ENCODE results near the gene GALNT9. TPM values are rescaled to one million over a fixed set of nuclear protein-coding genes. Genes with fewer than 3 reads are reported as not detected.

GALNT9 gene
- polyA plus RNA-seq, 1 of the 3 experiments (the other 2 are of a cell fraction): not detected

DNA sequence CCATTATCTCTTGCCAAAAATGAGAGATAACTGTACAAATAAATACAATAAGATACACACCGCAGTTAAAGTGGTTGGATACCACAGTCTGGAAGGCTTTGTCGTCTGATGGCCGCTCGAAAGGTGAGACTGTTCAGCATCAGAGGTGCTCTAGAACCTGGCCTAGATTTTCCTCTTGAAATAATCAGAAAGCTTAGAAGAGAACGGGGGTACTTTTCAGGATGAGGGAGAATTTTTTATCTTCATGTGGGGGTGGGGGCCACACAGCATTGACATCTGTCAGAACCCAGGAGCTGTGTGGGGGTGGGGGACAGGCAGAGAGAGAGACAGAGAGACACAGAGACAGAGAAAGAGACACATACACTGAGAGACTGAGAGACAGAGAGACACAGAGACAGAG lies 90.5 kb downstream of the GALNT9 start:
- Histone ChIP-seq H3K4me3 (ENCODE audit: low read depth in 2 of 2, low read length in 1 of 2) (no peak overlapping the region), H3K9ac (no peak overlapping the region), H3K36me3 (replicated peaks in 1 of 2; ENCODE audit: control insufficient read depth in 1 of 2, insufficient read depth in 2 of 2, low read length in 1 of 2) (no peaks in the 10 kb centered on the region), H3K9me2 (no peaks in the 10 kb centered on the region), H3K27ac (ENCODE audit: low read depth in 2 of 2, low read length in 1 of 2) (no peak overlapping the region), H3K4me1 (ENCODE audit: control insufficient read depth in 1 of 2, insufficient read depth in 2 of 2, low read depth in 1 of 2, low read length in 1 of 2) (no peaks in the 10 kb centered on the region), H3K4me2 (no peak overlapping the region), H3K27me3 (ENCODE audit: insufficient read depth) (peaks cover 32% of the 10 kb centered on the region), H2AFZ (ENCODE audit: low read depth) (no peak overlapping the region), H3F3A (replicated peaks; ENCODE audit: insufficient read depth) (peaks cover 11% of the 10 kb centered on the region), H3K9me3 (no peaks in the 10 kb centered on the region), H4K20me1 (ENCODE audit: insufficient read depth) (no peaks in the 10 kb centered on the region), H3K79me2 (ENCODE audit: insufficient read depth) (no peaks in the 10 kb centered on the region)
- CTCF ChIA-PET: no interaction called here
- POLR2A ChIA-PET: no interaction called here
- no peak for DNase-seq
- 10% methylated on average over 5 of the region's 5 CpGs for WGBS (ENCODE audit: low lambda C conversion rate)
- TF ChIP-seq, protein P1, sequence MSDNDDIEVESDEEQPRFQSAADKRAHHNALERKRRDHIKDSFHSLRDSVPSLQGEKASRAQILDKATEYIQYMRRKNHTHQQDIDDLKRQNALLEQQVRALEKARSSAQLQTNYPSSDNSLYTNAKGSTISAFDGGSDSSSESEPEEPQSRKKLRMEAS (IDR thresholded peaks at IDR 0.05; ENCODE audit: low read depth): no peak
- TF ChIP-seq TAF1 (IDR thresholded peaks at IDR 0.05; ENCODE audit: borderline replicate concordance, low read depth, low read length) (no peak), MXI1 (IDR thresholded peaks at IDR 0.05; ENCODE audit: low read depth, low read length) (no peak), GABPA (IDR thresholded peaks at IDR 0.05; ENCODE audit: low read depth) (no peak), NRF1 (IDR thresholded peaks at IDR 0.05; ENCODE audit: low read depth, low read length) (no peak), CHD2 (IDR thresholded peaks at IDR 0.05; ENCODE audit: low read length, partially characterized antibody) (no peak), POLR2AphosphoS5 (IDR thresholded peaks at IDR 0.05; ENCODE audit: low read depth, low read length) (no peak), SIN3A (IDR thresholded peaks at IDR 0.05; ENCODE audit: borderline replicate concordance, low read depth, low read length) (no peak), EP300 (IDR thresholded peaks at IDR 0.05; ENCODE audit: borderline replicate concordance in 1 of 2, low read depth in 1 of 2, low read length in 1 of 2) (no peak), RFX5 (IDR thresholded peaks at IDR 0.05; ENCODE audit: low read length) (no peak), YY1 (IDR thresholded peaks at IDR 0.05; ENCODE audit: low read depth) (no peak), TCF12 (IDR thresholded peaks at IDR 0.05) (no peak), FOXM1 (IDR thresholded peaks at IDR 0.05; ENCODE audit: low read depth) (no peak), RCOR1 (IDR thresholded peaks at IDR 0.05; ENCODE audit: low read length) (no peak)
- TF ChIP-seq, protein P2, sequence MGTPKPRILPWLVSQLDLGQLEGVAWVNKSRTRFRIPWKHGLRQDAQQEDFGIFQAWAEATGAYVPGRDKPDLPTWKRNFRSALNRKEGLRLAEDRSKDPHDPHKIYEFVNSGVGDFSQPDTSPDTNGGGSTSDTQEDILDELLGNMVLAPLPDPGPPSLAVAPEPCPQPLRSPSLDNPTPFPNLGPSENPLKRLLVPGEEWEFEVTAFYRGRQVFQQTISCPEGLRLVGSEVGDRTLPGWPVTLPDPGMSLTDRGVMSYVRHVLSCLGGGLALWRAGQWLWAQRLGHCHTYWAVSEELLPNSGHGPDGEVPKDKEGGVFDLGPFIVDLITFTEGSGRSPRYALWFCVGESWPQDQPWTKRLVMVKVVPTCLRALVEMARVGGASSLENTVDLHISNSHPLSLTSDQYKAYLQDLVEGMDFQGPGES (IDR thresholded peaks at IDR 0.05; ENCODE audit: low read depth, low read length): no peak
- TF ChIP-seq, protein P3, sequence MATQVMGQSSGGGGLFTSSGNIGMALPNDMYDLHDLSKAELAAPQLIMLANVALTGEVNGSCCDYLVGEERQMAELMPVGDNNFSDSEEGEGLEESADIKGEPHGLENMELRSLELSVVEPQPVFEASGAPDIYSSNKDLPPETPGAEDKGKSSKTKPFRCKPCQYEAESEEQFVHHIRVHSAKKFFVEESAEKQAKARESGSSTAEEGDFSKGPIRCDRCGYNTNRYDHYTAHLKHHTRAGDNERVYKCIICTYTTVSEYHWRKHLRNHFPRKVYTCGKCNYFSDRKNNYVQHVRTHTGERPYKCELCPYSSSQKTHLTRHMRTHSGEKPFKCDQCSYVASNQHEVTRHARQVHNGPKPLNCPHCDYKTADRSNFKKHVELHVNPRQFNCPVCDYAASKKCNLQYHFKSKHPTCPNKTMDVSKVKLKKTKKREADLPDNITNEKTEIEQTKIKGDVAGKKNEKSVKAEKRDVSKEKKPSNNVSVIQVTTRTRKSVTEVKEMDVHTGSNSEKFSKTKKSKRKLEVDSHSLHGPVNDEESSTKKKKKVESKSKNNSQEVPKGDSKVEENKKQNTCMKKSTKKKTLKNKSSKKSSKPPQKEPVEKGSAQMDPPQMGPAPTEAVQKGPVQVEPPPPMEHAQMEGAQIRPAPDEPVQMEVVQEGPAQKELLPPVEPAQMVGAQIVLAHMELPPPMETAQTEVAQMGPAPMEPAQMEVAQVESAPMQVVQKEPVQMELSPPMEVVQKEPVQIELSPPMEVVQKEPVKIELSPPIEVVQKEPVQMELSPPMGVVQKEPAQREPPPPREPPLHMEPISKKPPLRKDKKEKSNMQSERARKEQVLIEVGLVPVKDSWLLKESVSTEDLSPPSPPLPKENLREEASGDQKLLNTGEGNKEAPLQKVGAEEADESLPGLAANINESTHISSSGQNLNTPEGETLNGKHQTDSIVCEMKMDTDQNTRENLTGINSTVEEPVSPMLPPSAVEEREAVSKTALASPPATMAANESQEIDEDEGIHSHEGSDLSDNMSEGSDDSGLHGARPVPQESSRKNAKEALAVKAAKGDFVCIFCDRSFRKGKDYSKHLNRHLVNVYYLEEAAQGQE (IDR thresholded peaks at IDR 0.05; ENCODE audit: low read depth, low read length): no peak

Measured in SK-N-SH (cell line).